ENCODE results near the gene ALDH1A3.

ALDH1A3 gene

GRCh38 chr15:100895721-100896120 lies 16.1 kb downstream of the ALDH1A3 start:
- DNase-seq (ENCODE audit: low read depth): no peak
- no peak overlapping the region for H3K4me3 ChIP-seq (ENCODE audit: low read depth, low read length)
- TF ChIP-seq, protein P1, sequence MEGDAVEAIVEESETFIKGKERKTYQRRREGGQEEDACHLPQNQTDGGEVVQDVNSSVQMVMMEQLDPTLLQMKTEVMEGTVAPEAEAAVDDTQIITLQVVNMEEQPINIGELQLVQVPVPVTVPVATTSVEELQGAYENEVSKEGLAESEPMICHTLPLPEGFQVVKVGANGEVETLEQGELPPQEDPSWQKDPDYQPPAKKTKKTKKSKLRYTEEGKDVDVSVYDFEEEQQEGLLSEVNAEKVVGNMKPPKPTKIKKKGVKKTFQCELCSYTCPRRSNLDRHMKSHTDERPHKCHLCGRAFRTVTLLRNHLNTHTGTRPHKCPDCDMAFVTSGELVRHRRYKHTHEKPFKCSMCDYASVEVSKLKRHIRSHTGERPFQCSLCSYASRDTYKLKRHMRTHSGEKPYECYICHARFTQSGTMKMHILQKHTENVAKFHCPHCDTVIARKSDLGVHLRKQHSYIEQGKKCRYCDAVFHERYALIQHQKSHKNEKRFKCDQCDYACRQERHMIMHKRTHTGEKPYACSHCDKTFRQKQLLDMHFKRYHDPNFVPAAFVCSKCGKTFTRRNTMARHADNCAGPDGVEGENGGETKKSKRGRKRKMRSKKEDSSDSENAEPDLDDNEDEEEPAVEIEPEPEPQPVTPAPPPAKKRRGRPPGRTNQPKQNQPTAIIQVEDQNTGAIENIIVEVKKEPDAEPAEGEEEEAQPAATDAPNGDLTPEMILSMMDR (IDR thresholded peaks at IDR 0.05; ENCODE audit: low read depth, low read length, missing control alignments): no peak
- in situ Hi-C loops (cut with HindIII; ENCODE audit: low sequenced_read_pairs): no loop called here

- DNase-seq (ENCODE audit: low read depth): no peak
- TF ChIP-seq, protein P1 (IDR thresholded peaks at IDR 0.05; ENCODE audit: low read depth, low read length, missing control alignments): no peak
- no peak overlapping the region for H3K4me3 ChIP-seq (ENCODE audit: low read depth, low read length)
- in situ Hi-C loops (cut with HindIII; ENCODE audit: low sequenced_read_pairs): no loop called here
Observed at GRCh38 chr15:100897221-100898151, 17.9 kb downstream of the ALDH1A3 start.

- no peak for DNase-seq (ENCODE audit: low read depth)
- in situ Hi-C loops (cut with HindIII; ENCODE audit: low sequenced_read_pairs): no loop called here
- TF ChIP-seq, protein P1 (IDR thresholded peaks at IDR 0.05; ENCODE audit: low read depth, low read length, missing control alignments): no peak
- no peak overlapping the region for H3K4me3 ChIP-seq (ENCODE audit: low read depth, low read length)
Observed at GRCh38 chr15:100898152-100898490, 18.5 kb downstream of the ALDH1A3 start.

DNA sequence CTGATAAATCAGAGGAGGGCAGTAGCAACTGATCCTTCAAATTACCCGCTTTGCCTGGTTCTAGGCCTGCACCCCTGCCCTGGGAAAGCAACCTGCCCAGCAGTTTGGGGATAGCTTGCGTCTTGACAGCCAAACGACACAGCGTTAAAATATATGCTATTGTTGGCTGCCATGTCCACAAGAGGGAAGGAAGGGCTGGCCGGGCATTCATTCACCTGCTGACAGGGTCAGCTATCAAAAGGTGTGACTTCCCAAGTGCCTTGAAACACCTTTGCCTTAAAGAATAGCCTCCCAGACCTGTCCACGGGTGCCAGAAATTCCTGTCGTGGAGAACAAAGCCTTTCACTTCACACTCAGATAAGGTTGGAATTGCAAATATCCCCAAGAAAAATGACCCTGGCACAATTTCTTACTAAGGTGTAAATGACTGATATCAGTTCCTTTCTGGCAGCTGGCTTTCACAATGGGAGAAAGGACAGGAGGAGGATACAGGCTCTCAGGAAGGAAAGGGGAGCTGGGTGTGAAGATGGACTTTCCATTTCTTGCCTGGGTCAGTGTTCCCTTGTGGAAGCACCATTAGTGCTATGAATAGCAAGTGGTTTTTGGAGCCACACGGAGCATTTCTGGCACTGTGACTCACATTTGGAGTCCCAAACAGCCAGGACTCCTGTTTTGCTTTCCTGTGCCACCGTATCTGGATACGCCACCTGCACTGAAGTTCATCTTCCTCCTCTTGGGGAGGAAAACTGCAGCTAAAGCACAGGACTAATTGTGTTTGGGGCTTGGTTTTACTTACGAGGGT lies 19.2 kb downstream of the ALDH1A3 start:
- no peak for DNase-seq (ENCODE audit: low read depth)
- no peak overlapping the region for H3K4me3 ChIP-seq (ENCODE audit: low read depth, low read length)
- in situ Hi-C loops (cut with HindIII; ENCODE audit: low sequenced_read_pairs): no loop called here
- TF ChIP-seq, protein P1 (IDR thresholded peaks at IDR 0.05; ENCODE audit: low read depth, low read length, missing control alignments): no peak

- in situ Hi-C loops (cut with HindIII; ENCODE audit: low sequenced_read_pairs): no loop called here
- TF ChIP-seq, protein P1 (IDR thresholded peaks at IDR 0.05; ENCODE audit: low read depth, low read length, missing control alignments): no peak
- no peak overlapping the region for H3K4me3 ChIP-seq (ENCODE audit: low read depth, low read length)
- no peak for DNase-seq (ENCODE audit: low read depth)
Observed at GRCh38 chr15:100899601-100900000, 20.0 kb downstream of the ALDH1A3 start.

DNA sequence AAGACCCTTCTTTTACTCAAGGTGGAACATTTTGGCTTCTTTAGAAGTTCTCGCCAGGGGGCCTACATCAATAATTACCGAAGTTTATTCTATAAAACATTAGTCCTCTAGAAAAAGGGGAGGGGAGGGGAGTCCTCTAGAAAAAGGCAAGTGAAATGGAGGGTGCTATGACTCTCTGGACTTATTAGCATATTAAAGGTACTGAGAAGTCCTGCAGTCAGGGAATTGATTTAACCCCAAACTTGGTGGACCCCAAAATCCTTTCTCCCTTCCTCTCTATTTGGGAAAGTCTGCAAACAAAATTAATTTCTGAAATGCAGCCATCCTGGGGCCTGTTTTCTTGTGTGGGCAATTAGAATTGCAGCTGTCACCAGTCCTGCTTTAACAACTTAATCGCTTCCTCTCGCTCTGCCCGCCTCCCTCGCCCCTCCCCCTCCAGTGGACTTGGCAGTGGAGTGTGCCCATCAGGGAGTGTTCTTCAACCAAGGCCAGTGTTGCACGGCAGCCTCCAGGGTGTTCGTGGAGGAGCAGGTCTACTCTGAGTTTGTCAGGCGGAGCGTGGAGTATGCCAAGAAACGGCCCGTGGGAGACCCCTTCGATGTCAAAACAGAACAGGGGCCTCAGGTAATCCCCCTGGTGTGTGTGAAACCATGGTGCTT lies 20.6 kb downstream of the ALDH1A3 start:
- no peak overlapping the region for H3K4me3 ChIP-seq (ENCODE audit: low read depth, low read length)
- no peak for DNase-seq (ENCODE audit: low read depth)
- TF ChIP-seq, protein P1 (IDR thresholded peaks at IDR 0.05; ENCODE audit: low read depth, low read length, missing control alignments): no peak
- in situ Hi-C loops (cut with HindIII; ENCODE audit: low sequenced_read_pairs): no loop called here

All from astrocyte of the cerebellum (primary cell).